Stomach (tissue), 9 donors: Measurements from ENCODE around the gene STYXL2. TPM values are rescaled to one million over a fixed set of nuclear protein-coding genes. Genes with fewer than 3 reads are reported as not detected.

Source experiments
- DNase-seq, 2 donors: peaks; one replicate each; pipeline versions ENCODE4 v3.0.0 to v3.0.0-alpha.2; 2013 to 2019
- H3K27ac ChIP-seq, 5 donors: fragments of 200-600 bp in 4 of 5; sonication (generic) in 4 of 5; one replicate each; pipeline ENCODE4 v1.5.1; 2013 to 2019; ENCODE audit warnings: mild to moderate bottlenecking in 1 of 5, moderate library complexity in 1 of 5
- H3K27me3 ChIP-seq, 3 donors: fragments of 200-600 bp; sonication (generic); one replicate each; pipeline ENCODE4 v1.5.1; 2017 to 2019; ENCODE audit warnings: mixed run types in 1 of 3
- H3K36me3 ChIP-seq, 4 donors: fragments of 200-600 bp; sonication (generic); 1 replicate in 3 of 4; 2 replicates in 1 of 4; pipeline ENCODE4 v1.5.1; 2016 to 2019
- H3K4me1 ChIP-seq, 4 donors: fragments of 200-600 bp; sonication (generic); one replicate each; pipeline ENCODE4 v1.5.1; 2016 to 2019
- H3K4me3 ChIP-seq, 4 donors: fragments of 200-600 bp; sonication (generic) in 3 of 4; one replicate each; pipeline ENCODE4 v1.5.1; 2016 to 2019; ENCODE audit warnings: mild to moderate bottlenecking in 1 of 4
- H3K9me3 ChIP-seq, 4 donors: fragments of 200-600 bp; sonication (generic); one replicate each; pipeline ENCODE4 v1.5.1; 2016 to 2019
- EP300 ChIP-seq: sonication (generic); formaldehyde crosslinking; IDR thresholded peaks from one replicate; pipeline ENCODE4 v1.6.1; 2017; ENCODE audit warnings: antibody characterized with exemption
- POLR2A ChIP-seq, 4 donors: fragments of 450-650 bp; IDR thresholded peaks; one replicate each; pipeline ENCODE4 v1.6.1; 2016; ENCODE audit warnings: antibody characterized with exemption in 4 of 4, control low read depth in 2 of 4, mild to moderate bottlenecking in 1 of 4, moderate library complexity in 1 of 4
- POLR2AphosphoS5 ChIP-seq, 3 donors: sonication (generic); formaldehyde crosslinking; IDR thresholded peaks; one replicate each; pipeline ENCODE4 v1.6.1; 2016; ENCODE audit warnings: antibody characterized with exemption in 3 of 3
- WGBS, 5 donors: extraction: QIAGEN DNeasy Blood & Tissue Kit in 3 of 5; methylation state at CpG; one replicate each; pipeline versions ENCODE4 v1.1.5 to v1.1.7; 2013 to 2018; 5-methylcytosine and 5-hydroxymethylcytosine counted together
- intact Hi-C: fragments of 100-400 bp; cut with DNase I; formaldehyde crosslinking; loops from one replicate; pipeline ENCODE4 v1.15.1; 2023; ENCODE audit warnings: low total_unique reads
- polyA plus RNA-seq, 3 donors: library from polyadenylated mRNA; stranded (reverse); fragments of 200-250 nt; gene quantifications; one replicate each; pipeline ENCODE4 v1.2.3, GENCODE V29; 2013
- total RNA-seq, 5 donors: library from RNA; depleted of rRNA; stranded (reverse); fragments of >200 nt; gene quantifications; one replicate each; pipeline versions ENCODE4 v1.1.0 to v1.2.3, GENCODE V29; 2014 to 2016
- TF ChIP-seq, protein P1 (sequence below), 7 experiments: fragments of 450-650 bp in 4 of 7; fragments of 200-600 bp in 3 of 7; sonication (generic) in 3 of 7; IDR thresholded peaks; one replicate each; pipeline ENCODE4 v1.5.1; 2016 to 2019; ENCODE audit warnings: antibody characterized with exemption in 7 of 7, control low read depth in 2 of 7, mild to moderate bottlenecking in 1 of 7
- donor health status: healthy with polysubstance abuse.
- donor health status: Bipolar disorder and iron deficiency.
- donor health status: healthy.

STYXL2 gene
- total and polyA plus RNA-seq, 8 donors: 0.73 TPM; not detected in 7

DNA sequence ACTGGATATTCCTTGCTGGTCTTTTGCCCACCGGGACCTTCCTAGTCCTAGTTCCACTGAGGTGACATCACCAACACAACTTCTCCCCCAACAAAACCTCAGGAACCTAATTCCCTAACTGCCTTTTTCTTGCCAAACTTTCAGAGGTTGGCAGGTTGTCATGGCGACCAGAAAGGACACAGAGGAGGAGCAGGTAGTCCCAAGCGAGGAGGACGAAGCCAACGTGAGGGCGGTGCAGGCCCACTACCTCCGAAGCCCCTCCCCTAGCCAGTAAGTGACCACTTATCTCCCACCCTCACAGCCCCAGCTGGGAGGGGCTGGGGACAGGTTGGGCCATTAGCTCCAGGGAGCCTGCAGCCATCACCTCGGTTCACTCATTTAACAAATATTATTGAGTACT, 815 bp downstream of the STYXL2 start:
- intact Hi-C loops: no loop called here
- DNase-seq: no peak
- Histone ChIP-seq H3K4me1 (no peaks in the 10 kb centered on the region), H3K27me3 (peaks cover 0 to 2% (median 0%) of the 10 kb centered on the region in 3 donors), H3K4me3 (no peak overlapping the region), H3K36me3 (no peaks in the 10 kb centered on the region), H3K27ac (no peak overlapping the region), H3K9me3 (no peaks in the 10 kb centered on the region)
- 80 to 90% (median 88%) methylated on average over 8 of the region's 8 CpGs for WGBS, 5 donors
- no peak for TF ChIP-seq EP300
- TF ChIP-seq, protein P1, sequence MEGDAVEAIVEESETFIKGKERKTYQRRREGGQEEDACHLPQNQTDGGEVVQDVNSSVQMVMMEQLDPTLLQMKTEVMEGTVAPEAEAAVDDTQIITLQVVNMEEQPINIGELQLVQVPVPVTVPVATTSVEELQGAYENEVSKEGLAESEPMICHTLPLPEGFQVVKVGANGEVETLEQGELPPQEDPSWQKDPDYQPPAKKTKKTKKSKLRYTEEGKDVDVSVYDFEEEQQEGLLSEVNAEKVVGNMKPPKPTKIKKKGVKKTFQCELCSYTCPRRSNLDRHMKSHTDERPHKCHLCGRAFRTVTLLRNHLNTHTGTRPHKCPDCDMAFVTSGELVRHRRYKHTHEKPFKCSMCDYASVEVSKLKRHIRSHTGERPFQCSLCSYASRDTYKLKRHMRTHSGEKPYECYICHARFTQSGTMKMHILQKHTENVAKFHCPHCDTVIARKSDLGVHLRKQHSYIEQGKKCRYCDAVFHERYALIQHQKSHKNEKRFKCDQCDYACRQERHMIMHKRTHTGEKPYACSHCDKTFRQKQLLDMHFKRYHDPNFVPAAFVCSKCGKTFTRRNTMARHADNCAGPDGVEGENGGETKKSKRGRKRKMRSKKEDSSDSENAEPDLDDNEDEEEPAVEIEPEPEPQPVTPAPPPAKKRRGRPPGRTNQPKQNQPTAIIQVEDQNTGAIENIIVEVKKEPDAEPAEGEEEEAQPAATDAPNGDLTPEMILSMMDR (IDR thresholded peaks at IDR 0.05): no peak
- no peak for TF ChIP-seq POLR2A (IDR thresholded peaks at IDR 0.05)
- no peak for TF ChIP-seq POLR2AphosphoS5 (IDR thresholded peaks at IDR 0.05)

DNA sequence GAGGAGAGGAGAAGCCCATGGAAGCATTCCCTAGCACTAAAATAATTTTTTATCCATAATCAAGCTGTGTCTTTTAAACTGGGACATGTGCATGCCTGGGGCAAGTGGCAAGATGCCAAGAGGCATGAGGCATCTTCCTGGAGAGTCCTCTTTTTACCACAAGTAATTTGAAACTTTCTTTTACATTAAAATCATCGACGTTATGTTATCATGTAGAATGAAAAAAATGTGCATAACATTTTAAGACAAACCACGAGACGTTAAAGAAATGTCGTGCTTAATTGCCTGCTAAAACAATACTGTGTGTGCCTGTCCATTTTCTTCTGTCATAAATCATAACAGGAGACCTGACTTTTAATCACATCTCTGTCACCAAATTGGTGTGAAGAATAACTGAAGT, 1.5 kb downstream of the STYXL2 start:
- intact Hi-C loops: no loop called here

DNA sequence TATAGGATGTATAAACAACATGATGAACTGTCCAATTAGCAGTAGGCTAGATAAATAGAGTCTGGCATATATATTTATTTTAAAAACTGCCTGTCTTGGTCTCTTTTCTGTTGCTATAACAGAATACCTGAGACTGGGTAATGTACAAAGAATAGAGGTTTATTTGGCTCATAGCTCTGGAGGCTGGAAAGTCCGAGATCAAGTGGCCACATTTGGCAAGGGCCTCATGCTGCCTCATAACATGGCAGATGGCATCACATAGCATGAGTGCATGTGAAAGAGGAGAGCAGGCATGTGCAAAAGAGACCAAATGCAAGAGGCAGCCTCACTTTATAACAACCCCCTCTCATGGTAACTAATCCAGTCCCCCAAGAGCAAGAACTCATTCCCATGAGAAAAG, 6.0 kb downstream of the STYXL2 start:
- intact Hi-C loops: no loop called here
- TF ChIP-seq POLR2AphosphoS5 (IDR thresholded peaks at IDR 0.05) (no peak), EP300 (no peak), POLR2A (IDR thresholded peaks at IDR 0.05) (no peak)
- TF ChIP-seq, protein P1 (IDR thresholded peaks at IDR 0.05): no peak
- Histone ChIP-seq H3K27me3 (peaks cover 0 to 14% (median 0%) of the 10 kb centered on the region in 3 donors), H3K9me3 (no peaks in the 10 kb centered on the region), H3K36me3 (no peaks in the 10 kb centered on the region), H3K27ac (no peak overlapping the region), H3K4me1 (no peaks in the 10 kb centered on the region), H3K4me3 (no peak overlapping the region)
- 71 to 95% (median 88%) methylated on average over 1 of the region's 1 CpG for WGBS, 5 donors
- DNase-seq: no peak

More for the DNA sequence above, 1.5 kb downstream of the STYXL2 start:
- no peak overlapping the region for H3K27ac ChIP-seq
- no peak for TF ChIP-seq POLR2AphosphoS5 (IDR thresholded peaks at IDR 0.05)
- no peak for TF ChIP-seq POLR2A (IDR thresholded peaks at IDR 0.05)
- TF ChIP-seq, protein P1 (IDR thresholded peaks at IDR 0.05): no peak
- no peak for TF ChIP-seq EP300
- H3K4me1 ChIP-seq: no peaks in the 10 kb centered on the region
- H3K27me3 ChIP-seq: peaks cover 0 to 9% (median 0%) of the 10 kb centered on the region in 3 donors
- no peak for DNase-seq
- H3K9me3 ChIP-seq: no peaks in the 10 kb centered on the region
- no peak overlapping the region for H3K4me3 ChIP-seq
- 51 to 71% (median 62%) methylated on average over 5 of the region's 5 CpGs for WGBS, 5 donors
- H3K36me3 ChIP-seq: no peaks in the 10 kb centered on the region

DNA sequence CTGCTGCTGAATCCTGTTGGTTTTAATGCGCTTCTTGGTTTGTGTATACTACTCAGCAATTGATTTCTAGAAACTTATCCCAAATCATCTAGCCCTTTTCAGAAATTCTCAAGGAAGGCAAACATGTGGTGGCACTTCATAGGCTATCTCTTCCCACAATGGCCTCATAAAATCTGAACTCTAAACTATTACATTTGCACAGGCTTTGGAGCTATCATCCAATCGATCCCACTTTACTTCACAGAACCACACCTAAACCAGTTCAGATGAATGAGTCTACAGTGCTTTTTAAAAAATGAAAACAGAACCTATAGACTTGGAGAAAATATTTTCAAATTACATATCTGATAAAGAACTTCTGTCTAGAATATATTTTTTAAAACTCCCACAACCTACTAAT, 6.9 kb downstream of the STYXL2 start:
- H3K27me3 ChIP-seq: peaks cover 0 to 14% (median 0%) of the 10 kb centered on the region in 3 donors
- no peak overlapping the region for H3K4me3 ChIP-seq
- no peak overlapping the region for H3K27ac ChIP-seq
- no peaks in the 10 kb centered on the region for H3K9me3 ChIP-seq
- intact Hi-C loops: no loop called here
- H3K36me3 ChIP-seq: no peaks in the 10 kb centered on the region
- DNase-seq: no peak
- no peaks in the 10 kb centered on the region for H3K4me1 ChIP-seq
- 65 to 82% (median 71%) methylated on average over 2 of the region's 2 CpGs for WGBS, 5 donors
- TF ChIP-seq POLR2AphosphoS5 (IDR thresholded peaks at IDR 0.05) (no peak), EP300 (no peak), POLR2A (IDR thresholded peaks at IDR 0.05) (no peak)

DNA sequence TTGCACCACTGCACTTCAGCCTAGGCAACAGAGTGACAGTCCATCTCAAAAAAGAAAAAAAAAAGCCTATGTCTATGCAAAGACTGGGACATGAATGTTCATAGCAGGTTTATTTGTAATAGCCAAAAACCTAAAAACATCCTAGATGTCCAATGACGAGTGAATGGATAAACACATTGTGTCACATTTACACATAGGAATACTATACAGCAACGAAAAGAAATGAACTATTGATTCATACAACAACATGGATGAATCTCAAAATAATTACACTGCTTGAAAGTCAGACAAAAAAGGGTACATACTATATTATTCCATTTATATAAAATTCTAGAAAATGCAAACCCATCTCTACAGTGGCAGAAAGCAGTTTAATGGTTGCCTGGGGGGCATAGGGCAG, 7.9 kb downstream of the STYXL2 start:
- Histone ChIP-seq H3K27ac (no peak overlapping the region), H3K9me3 (no peaks in the 10 kb centered on the region), H3K36me3 (no peaks in the 10 kb centered on the region), H3K27me3 (peaks cover 0 to 14% (median 0%) of the 10 kb centered on the region in 3 donors), H3K4me1 (no peaks in the 10 kb centered on the region), H3K4me3 (no peak overlapping the region)
- WGBS, 5 donors: 85 to 92% (median 91%) methylated on average over 2 of the region's 2 CpGs
- intact Hi-C loops: no loop called here
- TF ChIP-seq POLR2A (IDR thresholded peaks at IDR 0.05): no peak
- no peak for TF ChIP-seq POLR2AphosphoS5 (IDR thresholded peaks at IDR 0.05)
- TF ChIP-seq, protein P1 (IDR thresholded peaks at IDR 0.05): no peak
- no peak for TF ChIP-seq EP300
- no peak for DNase-seq
